ENCODE data around the gene NRSN1.

NRSN1 gene

DNA sequence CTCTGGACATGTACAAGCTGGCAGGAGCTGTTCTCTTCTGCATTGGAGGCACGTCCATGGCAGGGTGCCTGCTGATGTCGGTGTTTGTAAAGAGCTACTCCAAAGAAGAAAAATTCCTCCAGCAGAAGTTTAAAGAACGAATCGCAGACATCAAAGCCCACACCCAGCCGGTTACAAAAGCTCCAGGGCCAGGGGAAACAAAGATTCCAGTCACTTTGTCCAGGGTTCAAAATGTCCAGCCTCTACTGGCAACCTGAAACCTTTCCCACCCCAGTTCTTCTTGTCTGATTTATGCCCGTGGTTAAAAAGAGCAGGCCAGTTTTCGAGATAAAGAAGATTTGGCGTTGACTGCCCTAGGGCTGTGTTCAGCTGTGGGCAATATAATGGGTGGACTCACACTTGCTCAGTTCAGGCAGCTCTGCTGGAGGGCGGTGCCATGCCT lies 19.7 kb downstream of the NRSN1 start:
- DNase-seq: no peak

DNA sequence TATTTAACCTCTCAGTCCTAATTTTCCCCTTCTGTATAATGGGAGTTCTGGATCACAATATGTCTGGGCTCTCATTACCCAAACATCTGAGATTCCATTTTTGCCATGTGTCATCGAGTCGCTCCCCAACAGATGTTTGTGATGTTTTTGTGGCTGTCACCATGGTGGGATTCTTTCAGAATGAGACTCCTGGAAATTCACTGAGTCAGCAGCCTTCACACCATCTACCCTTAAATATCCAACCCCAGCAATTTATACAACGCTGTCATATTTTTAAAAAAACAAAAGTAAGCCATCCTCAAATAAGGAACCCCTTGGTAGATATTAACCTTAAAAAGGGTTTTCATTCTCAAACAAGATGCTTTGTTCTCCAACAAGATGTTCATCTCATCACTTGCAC lies 20.9 kb downstream of the NRSN1 start:
- no peak for DNase-seq

DNA sequence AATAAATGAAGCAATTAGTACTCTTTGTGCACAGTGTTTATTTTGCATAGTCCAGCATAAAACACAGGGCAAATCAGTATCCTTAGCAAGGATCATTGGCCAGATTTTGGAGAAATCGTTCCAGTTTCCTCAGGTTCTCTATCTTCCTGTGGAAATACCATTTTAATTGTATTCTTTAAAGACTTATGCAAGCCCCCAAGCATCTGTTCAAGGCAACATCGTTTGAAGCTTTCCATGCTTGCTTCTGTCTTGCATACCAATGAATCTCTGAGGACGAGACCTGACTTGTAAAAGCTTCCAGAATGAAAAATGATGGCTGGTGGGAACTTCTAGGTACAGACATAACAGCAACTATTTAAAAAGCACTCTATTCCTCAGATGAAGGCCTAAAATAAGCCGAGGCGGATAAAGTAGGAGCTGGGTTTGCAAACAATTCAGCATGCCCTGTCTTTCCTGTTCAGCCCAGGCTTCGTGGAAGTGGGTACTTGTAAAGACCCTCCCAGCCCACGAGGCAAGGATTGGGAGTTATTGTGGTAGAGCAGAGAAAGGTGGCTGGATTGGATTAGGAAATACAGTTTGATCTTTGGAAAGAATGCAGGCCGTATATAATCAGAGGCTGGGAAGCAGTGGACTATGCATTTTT lies 21.6 kb downstream of the NRSN1 start:
- no peak for DNase-seq

DNA sequence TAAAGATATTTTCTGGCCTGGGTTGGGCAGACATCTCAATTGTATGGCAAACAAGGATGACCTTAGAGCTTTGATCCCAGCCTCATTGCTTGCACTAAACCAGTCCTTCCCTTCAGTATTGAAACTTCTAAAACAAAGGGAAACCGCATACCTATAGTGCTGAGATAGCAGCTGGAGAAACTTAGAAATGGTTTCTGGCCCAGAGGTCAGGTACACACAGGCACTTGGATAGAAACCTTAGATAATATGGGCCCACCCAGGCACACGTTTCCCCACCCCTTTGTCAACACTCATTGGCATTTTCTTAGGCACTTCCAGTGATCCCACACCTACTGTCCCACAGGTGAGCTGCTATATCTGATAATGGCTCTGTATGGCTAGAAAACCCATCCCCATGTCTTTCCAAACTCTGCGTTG lies 22.1 kb downstream of the NRSN1 start:
- no peak for DNase-seq

DNA sequence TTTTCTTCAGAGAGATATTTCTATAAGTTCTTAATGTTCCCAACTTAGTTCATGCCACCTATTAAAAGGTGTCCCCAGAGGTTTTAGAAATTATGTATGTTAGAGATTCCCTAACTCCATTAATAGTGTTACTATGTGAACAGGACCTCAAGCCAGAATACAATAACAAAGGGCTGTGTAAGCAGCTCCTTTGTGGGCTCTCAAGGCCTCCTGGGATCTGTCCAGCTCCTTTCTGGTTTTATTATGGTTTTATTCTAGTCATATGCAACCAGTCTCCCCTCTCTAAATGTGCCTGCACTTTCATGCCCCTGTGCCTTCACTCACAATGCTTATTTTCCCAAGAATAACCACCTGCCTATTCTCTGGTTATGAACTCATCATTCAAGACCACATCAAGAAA lies 22.7 kb downstream of the NRSN1 start:
- no peak for DNase-seq

DNA sequence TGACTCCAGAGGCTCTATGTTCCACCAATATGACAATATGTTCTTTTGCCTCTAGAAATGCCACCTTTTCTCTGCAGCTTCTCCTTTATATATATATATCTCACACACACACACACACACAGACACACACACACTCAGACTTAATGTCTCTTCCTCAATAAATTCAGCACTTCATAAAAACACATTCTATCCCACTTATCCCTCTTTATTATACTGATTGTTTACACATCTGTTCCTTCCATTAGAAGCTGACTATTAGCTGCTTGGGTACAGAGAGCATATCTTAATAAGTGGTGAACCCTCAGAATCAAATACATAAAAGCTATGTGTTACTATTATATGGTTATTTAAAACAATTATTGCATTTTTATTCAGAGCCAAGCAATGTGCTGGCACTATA lies 23.3 kb downstream of the NRSN1 start:
- DNase-seq: no peak

DNA sequence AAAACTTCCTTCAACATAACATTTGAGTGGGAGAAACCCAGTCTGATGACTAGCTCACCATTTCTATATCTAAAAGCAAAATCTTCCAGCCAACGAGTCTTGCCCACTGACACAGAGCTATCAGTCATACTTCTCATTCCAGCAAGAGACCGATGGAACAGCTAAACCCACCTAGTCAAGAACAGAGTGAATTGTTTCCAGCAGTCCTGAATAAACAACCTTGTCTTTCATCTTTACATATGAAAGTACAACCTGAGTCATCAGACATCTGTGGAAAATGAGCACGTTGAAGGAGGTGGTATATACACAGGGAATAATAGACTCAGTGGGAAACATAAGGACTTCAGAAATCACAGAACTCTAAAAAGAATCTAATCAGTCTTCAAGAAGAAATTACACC lies 23.8 kb downstream of the NRSN1 start:
- DNase-seq: no peak

DNA sequence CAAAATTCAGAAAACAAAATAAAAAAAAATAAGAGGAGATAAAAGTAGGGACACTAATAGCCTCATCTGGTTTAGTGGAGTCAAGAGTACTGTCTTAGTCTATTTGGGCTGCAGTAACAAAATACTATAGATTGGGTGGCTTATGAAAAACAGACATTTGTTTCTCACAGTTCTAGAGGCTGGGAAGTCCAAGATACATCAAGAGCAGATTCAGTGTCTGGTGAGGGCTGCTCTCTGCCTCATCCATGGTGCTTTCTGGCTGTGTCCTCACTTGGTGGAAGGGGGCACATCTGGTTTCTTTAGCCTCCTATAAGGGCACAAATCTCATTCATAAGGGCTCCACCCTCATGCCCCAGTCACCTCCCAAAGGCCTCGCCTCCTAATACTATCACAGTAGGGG lies 26.0 kb downstream of the NRSN1 start:
- no peak for DNase-seq

DNA sequence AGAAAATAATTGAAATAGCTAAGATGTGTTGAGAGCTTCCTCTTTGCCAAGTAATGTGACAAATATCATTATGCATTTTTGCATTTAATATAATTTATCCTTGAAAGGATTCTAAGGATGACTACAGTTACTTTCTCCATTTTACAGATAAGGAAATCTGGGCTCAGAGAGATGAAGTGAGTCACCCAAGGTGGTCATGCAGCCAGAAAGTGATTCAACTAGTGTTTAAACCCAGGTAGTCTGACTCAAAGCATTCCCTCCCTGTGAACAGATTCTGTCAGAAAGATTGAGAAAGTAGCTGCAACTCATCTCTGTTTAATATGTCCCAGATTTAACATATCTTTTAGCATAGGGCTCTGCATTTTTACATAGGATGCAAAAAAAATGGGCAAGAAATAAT lies 28.1 kb downstream of the NRSN1 start:
- no peak for DNase-seq

DNA sequence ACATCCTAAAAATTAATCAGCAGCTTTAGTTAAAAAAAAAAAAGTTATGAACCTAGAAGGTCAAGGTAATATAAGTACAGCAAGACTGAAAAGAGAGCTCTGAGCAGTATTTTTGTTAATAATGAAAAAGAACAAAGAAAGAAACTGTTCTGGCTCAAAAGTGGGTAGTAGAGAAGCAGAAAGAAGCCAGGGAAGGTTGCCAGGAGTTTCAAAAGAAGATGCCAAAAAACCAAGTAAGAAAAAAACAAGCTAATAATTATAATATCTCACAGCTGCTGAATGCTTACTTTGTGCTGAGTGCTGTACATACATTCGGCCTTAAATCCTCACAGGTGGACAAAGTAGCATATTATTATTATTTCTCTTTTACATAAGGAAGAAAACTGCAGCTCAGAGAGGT lies 31.9 kb downstream of the NRSN1 start:
- DNase-seq: no peak

DNA sequence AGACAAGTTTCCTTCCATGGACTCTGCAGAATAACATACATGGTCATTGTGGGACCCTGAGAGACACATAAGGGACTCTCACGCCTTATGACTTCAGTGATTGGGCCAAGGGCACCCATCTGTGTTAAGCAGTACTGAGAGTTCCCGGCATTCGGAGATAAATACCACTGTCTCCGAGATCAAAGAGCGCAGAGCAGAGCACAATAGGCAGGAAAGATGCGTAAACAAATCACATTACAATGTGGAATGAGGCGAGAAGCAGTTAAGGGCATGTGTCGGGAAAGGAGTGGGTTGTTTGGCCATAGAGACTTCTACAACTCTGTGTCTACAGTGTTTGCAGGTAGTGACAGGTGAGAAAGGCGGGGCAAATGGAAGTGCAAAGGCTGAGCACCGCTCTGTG lies 57.6 kb downstream of the NRSN1 start:
- DNase-seq: no peak

DNA sequence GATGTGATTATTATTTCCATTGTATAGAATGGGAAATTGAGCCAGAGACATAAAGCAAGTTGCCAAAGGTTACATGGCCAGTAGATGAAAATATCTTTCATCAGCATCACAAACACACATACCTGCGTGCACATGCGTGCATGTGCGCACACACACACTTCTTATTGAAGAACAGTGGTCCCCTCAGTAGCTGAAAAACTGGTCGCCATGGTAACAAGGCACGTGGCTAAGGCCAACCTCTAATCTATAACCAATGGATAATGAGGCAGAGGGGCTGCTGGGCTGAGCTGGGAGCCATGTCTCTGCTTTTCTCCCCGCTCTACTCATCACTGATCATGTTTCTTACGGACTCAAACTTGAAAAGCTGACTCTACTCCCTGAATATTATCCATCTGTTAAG lies 60.3 kb downstream of the NRSN1 start:
- no peak for DNase-seq

DNA sequence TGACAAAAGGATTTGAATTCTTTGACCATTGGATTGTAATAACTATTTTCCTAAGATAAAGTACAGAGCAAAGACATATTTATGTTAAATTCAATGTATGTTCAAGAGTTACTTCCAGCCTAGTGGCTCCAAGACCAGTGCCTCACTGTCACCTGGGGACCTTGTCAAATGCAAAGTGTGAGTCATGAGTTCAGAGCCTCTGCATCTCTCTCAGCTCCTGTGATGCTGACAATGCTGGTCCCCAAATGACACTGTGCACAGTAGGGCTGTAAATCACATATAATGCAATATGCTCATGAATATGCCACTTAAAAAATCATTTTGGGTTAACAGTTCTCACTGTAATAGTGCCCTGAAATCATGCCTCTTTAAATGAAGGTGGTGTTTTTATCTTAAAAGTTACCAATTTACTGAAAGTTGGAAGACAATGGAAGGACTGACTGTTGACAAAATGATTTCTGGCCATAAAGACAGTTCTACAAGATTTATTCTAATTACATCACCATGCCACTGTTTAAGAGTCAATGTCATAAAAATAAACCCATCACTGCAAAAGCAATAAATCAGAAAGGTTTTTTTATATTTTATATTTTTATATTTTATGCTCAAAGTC lies 62.1 kb downstream of the NRSN1 start:
- DNase-seq: no peak

DNA sequence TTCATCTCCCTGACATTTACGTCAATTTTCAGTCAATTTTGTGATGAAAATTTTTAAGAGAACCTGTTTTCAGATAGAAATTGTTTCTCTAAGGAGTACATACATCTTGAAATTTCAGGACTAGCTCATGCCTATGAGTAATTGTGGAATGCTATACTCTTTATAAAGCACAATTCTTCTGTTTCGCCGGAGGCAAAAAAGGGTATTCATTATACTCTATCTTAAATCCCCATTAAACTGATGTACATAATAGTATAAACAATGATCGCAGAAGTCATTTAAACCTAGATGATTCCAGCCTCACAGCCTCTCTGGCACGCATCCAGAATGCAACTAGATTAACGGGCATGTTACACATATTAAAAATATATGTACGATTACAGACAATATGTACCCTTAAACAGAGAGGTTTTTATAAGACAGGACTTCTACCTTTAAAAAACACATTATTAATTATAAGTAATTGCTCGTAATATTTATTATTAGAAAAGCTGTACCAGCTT lies 62.6 kb downstream of the NRSN1 start:
- DNase-seq: no peak

DNA sequence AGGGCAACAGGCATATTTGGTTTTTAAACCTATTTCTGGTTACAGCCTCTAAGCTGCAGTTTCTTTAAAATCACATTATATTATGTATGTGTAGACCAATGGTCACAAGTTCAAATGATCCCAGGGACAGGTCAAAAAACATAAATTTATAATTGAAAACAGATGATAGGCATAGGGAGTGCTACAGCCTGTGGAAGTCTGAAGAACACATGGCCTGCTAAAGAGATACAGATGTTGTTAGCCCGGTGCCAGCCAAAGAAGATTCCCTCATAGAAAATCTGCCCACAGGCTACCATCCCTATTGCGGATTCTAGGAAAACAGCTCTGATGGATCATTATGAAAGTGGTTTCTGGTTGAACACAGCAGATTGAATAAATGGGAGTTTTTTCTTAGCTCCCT lies 65.3 kb downstream of the NRSN1 start:
- DNase-seq: no peak

DNA sequence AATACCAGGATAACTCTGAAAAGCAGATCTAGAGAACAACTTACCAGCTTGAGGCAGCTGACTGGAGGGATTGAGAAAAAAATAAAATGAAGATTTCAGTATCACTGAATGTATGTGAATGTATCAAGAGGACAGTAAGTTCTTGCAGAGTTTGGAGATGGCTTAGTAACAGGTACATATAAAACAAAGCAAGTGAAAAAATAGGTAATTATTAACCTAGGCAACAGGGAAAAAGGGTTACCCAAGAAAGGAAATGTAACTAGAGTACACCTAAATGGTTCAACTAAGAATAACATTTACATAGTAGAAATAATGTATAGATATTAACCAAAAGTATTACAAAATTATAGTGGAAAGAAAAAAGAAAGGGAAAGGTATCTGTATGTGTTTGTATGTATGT lies 67.3 kb downstream of the NRSN1 start:
- no peak for DNase-seq

DNA sequence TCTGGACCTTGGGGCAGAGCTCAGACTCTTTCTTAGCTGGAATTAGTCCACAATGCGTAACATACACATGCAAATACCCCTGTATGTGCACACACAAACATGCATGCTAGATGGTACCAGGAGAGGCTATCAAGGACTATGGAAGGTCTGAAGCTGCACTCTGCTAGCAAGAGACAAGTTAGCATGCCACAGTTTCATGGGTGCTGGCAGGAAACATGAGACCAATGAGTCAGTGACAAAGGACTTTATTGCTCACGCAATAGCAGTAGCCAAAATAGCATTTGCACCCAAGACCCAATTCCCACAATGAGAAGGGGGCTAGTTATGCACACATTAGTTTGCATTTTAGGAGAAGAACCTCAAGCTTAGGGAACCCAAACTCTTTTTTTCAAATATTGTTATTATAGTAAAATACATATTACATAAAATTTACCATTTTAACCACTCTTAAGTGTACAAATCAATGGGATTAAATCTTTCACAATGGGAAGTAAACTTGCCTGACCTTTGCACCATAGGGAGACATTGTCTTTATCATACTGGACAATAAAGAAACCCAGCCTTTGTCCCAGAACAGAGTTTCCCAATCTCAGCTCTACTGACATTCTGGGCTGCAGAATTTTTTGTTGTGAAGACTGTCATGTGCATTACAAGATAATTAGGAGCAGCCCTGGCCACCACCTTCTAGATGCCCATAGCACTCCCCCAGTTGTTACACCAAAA lies 69.1 kb downstream of the NRSN1 start:
- DNase-seq: no peak

DNA sequence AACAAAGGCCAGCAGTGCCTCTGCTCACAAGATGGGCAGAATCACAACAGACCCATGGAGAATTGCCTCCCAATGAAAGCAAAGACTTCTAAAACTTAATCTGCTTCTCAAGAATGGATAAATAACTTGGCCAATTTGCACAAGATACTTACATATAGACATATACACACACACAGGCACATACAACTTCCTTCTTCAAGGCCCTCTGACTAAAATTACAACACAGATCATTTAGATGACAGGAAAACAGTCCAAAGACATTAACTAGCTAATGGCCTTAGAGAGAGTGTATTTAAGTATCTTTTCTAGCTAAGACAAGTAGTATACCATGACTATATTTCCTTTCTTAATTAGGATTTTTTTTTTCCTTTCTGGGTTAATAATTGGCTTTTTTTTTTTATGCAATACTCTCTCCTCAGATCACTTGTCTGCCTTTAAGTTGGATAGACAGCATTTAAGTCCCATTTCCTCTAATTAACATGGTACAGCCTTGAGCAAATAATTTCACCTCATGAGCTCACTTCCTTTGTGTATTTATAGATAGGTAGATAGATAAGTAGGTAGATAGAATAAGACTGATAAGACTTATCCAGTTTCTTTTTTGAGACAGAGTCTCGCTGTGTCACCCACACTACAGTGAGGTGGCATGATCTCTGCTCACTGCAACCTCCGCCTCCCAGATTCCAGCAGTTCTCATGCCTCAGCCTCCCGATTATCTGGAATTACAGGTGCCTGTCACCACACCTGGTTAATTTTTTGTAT lies 70.0 kb downstream of the NRSN1 start:
- no peak for DNase-seq

Measured in DMS79 (cell line).